Esophagus (tissue), 2 donors: Measurements from ENCODE around the gene ZCCHC7. TPM values are rescaled to one million over a fixed set of nuclear protein-coding genes. Genes with fewer than 3 reads are reported as not detected.

ENCODE experiments used
- H3K27ac ChIP-seq, 2 donors: one replicate each; pipeline ENCODE4 v1.5.1; 2013; ENCODE audit warnings: low read depth in 2 of 2, mild to moderate bottlenecking in 2 of 2, inconsistent platforms in 1 of 2, low read length in 1 of 2, moderate library complexity in 1 of 2
- H3K27me3 ChIP-seq, 2 donors: one replicate each; pipeline ENCODE4 v1.6.1; 2013; ENCODE audit warnings: low read length in 2 of 2, control low read depth in 1 of 2, mild to moderate bottlenecking in 1 of 2; ENCODE audit not compliant: insufficient read depth in 2 of 2, control insufficient read depth in 1 of 2
- H3K36me3 ChIP-seq, 2 donors: one replicate each; pipeline ENCODE4 v1.6.1; 2013; ENCODE audit warnings: low read length in 1 of 2; ENCODE audit not compliant: control insufficient read depth in 2 of 2, insufficient read depth in 2 of 2
- H3K4me1 ChIP-seq, 2 donors: one replicate each; pipeline ENCODE4 v1.6.1; 2013; ENCODE audit warnings: low read length in 1 of 2; ENCODE audit not compliant: control insufficient read depth in 2 of 2, insufficient read depth in 2 of 2
- H3K4me3 ChIP-seq, 2 donors: one replicate each; pipeline ENCODE4 v1.5.1; 2013; ENCODE audit warnings: low read length in 2 of 2, mild to moderate bottlenecking in 2 of 2, low read depth in 1 of 2, moderate library complexity in 1 of 2
- H3K9me3 ChIP-seq, 2 donors: one replicate each; pipeline ENCODE4 v1.6.1; 2013; ENCODE audit warnings: mild to moderate bottlenecking in 2 of 2, low read depth in 1 of 2, low read length in 1 of 2, moderate library complexity in 1 of 2; ENCODE audit not compliant: control insufficient read depth in 2 of 2, insufficient read depth in 1 of 2
- WGBS, 2 donors: extraction: QIAGEN DNeasy Blood & Tissue Kit; methylation state at CpG; one replicate each; pipeline ENCODE4 v1.1.7; 2013; 5-methylcytosine and 5-hydroxymethylcytosine counted together
- polyA plus RNA-seq, 2 donors: library from polyadenylated mRNA; stranded (reverse); fragments of 200-250 nt; gene quantifications; one replicate each; pipeline ENCODE4 v1.2.3, GENCODE V29; 2013
- donor health status: healthy with polysubstance abuse.
- donor health status: Bipolar disorder and iron deficiency.

The ZCCHC7 gene
- polyA plus RNA-seq, 2 donors: 5.4 to 5.7 TPM

- no peak overlapping the region for H3K4me3 ChIP-seq
- peaks cover 0 to 3% of the 10 kb centered on the region in 2 donors for H3K27me3 ChIP-seq
- WGBS, 2 donors: 76 to 83% methylated on average over 11 of the region's 11 CpGs
- no peaks in the 10 kb centered on the region for H3K9me3 ChIP-seq
- H3K27ac ChIP-seq: peak overlapping the region in 1 of 2 donors; percentile 37
- peaks cover 0 to 2% of the 10 kb centered on the region in 2 donors for H3K4me1 ChIP-seq
- no peaks in the 10 kb centered on the region for H3K36me3 ChIP-seq
Measured at GRCh38 chr9:37406603-37407401, 286.4 kb downstream of the ZCCHC7 start.

- Histone ChIP-seq H3K4me3 (no peak overlapping the region), H3K4me1 (peaks cover 0 to 5% of the 10 kb centered on the region in 2 donors), H3K36me3 (no peaks in the 10 kb centered on the region), H3K27me3 (peaks cover 0 to 3% of the 10 kb centered on the region in 2 donors), H3K9me3 (no peaks in the 10 kb centered on the region), H3K27ac (no peak overlapping the region)
- WGBS, 2 donors: 49 to 59% methylated on average over 2 of the region's 2 CpGs
Measured at GRCh38 chr9:37407468-37407867, 287.1 kb downstream of the ZCCHC7 start.

Other genes starting within 250 kb of the ZCCHC7 start
- under 1 TPM; 0.02 to 0.10 TPM for gene PAX5, start 86.3 kb upstream of the ZCCHC7 start, polyA plus RNA-seq